Kidney epithelial cell (primary cell): ENCODE results near the gene B3GNT5. TPM values are rescaled to one million over a fixed set of nuclear protein-coding genes. Genes with fewer than 3 reads are reported as not detected.

Experiments used
- DNase-seq: peaks from one replicate; pipeline ENCODE4 v3.0.0-alpha.2; 2010; ENCODE audit warnings: low read depth
- H3K27me3 ChIP-seq: 2 replicates; pipeline ENCODE4 v1.6.0; 2011; ENCODE audit warnings: low read length; ENCODE audit not compliant: control insufficient read depth, insufficient read depth
- H3K36me3 ChIP-seq: 2 replicates; pipeline ENCODE4 v1.5.1; 2011; ENCODE audit warnings: low read length; ENCODE audit not compliant: control insufficient read depth, insufficient read depth
- H3K4me3 ChIP-seq: 2 replicates; pipeline ENCODE4 v1.5.1; 2011; ENCODE audit warnings: low read depth, mild to moderate bottlenecking, control low read depth, low read length
- CTCF ChIP-seq: IDR thresholded peaks from 2 replicates; pipeline ENCODE4 v1.5.1; 2011; ENCODE audit warnings: mild to moderate bottlenecking, moderate library complexity, low read length, control low read depth, inconsistent platforms; ENCODE audit not compliant: insufficient read depth, poor library complexity, severe bottlenecking
- total RNA-seq: library from RNA; depleted of rRNA; stranded (reverse); fragments of >200 nt; gene quantifications from 2 replicates; pipeline ENCODE4 v1.2.3, GENCODE V29; 2015

B3GNT5 gene
- total RNA-seq, 1 donor from 2014 or later, result 27.6 TPM

GRCh38 chr3:183210862-183211341 is 42.2 kb upstream of the B3GNT5 start:
- no peak overlapping the region for H3K4me3 ChIP-seq
- no peak for TF ChIP-seq CTCF
- no peaks in the 10 kb centered on the region for H3K27me3 ChIP-seq
- H3K36me3 ChIP-seq, result no peaks in the 10 kb centered on the region
- no peak for DNase-seq

GRCh38 chr3:183211352-183211751 is 41.7 kb upstream of the B3GNT5 start:
- H3K4me3 ChIP-seq, result no peak overlapping the region
- H3K36me3 ChIP-seq, result no peaks in the 10 kb centered on the region
- no peak for DNase-seq
- no peak for TF ChIP-seq CTCF
- H3K27me3 ChIP-seq, result no peaks in the 10 kb centered on the region

GRCh38 chr3:183212096-183212495 is 41.0 kb upstream of the B3GNT5 start:
- TF ChIP-seq CTCF, result no peak
- no peak for DNase-seq
- Histone ChIP-seq H3K4me3 (no peak overlapping the region), H3K27me3 (no peaks in the 10 kb centered on the region), H3K36me3 (no peaks in the 10 kb centered on the region)

- H3K4me3 ChIP-seq, result no peak overlapping the region
- DNase-seq, result no peak
- H3K36me3 ChIP-seq, result no peaks in the 10 kb centered on the region
- no peak for TF ChIP-seq CTCF
- H3K27me3 ChIP-seq, result no peaks in the 10 kb centered on the region
Observed at GRCh38 chr3:183212565-183212964, 40.5 kb upstream of the B3GNT5 start.

- H3K27me3 ChIP-seq, result no peaks in the 10 kb centered on the region
- no peak for TF ChIP-seq CTCF
- no peak for DNase-seq
- no peaks in the 10 kb centered on the region for H3K36me3 ChIP-seq
- no peak overlapping the region for H3K4me3 ChIP-seq
Observed at GRCh38 chr3:183213415-183214276, 39.4 kb upstream of the B3GNT5 start.

- Histone ChIP-seq H3K27me3 (no peaks in the 10 kb centered on the region), H3K36me3 (no peaks in the 10 kb centered on the region), H3K4me3 (no peak overlapping the region)
- DNase-seq, result no peak
- TF ChIP-seq CTCF, result no peak
Observed at GRCh38 chr3:183214277-183214612, 38.8 kb upstream of the B3GNT5 start.
